ENCODE data around the gene PHLPP1.

PHLPP1 gene

GRCh38 chr18:62744076-62744968, 29.0 kb downstream of the PHLPP1 start:
- DNase-seq (ENCODE audit: low read depth), result no peak

GRCh38 chr18:62745089-62745751, 29.9 kb downstream of the PHLPP1 start:
- no peak for DNase-seq (ENCODE audit: low read depth)

DNA sequence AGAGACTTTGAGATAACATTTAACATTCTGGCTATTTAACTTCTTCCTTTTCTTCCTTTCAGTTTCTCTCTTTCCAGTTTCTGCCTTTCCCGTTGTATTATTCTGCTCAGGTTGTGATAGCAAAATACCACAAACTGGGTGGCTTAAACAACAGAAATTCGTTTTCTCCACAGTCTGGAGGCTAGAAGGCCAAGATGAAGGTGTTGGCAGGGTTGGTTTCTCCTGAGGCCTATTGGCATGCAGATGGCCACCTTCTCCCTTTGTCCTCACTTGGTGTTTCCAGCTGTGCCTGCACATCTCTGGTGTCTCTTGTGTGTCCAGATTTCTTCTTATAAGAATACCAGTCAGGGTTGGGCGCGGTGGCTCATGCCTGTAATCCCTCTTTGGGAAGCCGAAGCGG, 34.0 kb downstream of the PHLPP1 start:
- DNase-seq (ENCODE audit: low read depth), result no peak

- no peak for DNase-seq (ENCODE audit: low read depth)
These were observed 36.0 kb downstream of the PHLPP1 start for GRCh38 chr18:62751341-62751821.

- DNase-seq (ENCODE audit: low read depth), result no peak
These were observed 36.6 kb downstream of the PHLPP1 start for GRCh38 chr18:62751977-62752376.

DNA sequence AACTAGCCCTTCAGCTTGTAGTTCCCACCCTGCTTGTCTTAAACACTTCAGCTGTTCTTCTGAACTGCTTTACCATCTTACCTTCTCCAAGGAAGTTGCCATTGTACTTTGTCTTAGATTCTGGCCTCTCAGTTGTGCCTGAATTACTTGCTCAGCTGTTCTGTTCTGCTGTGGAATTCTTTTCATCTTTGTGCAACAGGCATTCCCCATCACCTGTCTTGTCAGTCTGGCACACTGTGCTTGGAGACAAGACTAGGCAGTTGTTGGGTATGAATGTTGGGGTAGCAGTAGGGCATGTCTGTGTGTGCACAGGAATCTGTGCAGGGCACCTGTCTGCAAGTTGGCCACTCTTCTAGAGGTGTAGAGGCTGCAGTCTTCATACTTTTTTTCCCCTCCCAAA, 38.7 kb downstream of the PHLPP1 start:
- DNase-seq (ENCODE audit: low read depth), result no peak

- no peak for DNase-seq (ENCODE audit: low read depth)
These were observed 40.1 kb downstream of the PHLPP1 start for GRCh38 chr18:62755454-62755853.

DNA sequence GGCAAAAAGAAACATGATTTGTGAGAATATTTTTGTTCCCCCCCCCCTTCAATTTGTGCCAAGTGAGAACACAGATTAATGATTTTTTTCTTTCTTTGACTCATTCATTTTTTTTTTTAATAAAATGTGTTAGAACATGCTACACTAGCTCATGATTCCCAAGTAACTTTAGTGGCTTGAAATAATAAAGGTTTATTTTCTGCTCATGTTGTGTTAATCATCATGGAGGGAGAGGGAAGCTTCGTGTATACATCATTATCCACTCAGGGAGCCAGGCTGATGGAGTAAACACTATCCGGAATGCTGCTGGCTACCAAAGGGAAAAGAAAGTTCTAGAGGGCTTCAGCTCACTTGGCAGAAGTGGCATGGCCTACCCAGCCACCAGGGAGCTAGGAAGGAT, 40.6 kb downstream of the PHLPP1 start:
- DNase-seq (ENCODE audit: low read depth), result no peak

DNA sequence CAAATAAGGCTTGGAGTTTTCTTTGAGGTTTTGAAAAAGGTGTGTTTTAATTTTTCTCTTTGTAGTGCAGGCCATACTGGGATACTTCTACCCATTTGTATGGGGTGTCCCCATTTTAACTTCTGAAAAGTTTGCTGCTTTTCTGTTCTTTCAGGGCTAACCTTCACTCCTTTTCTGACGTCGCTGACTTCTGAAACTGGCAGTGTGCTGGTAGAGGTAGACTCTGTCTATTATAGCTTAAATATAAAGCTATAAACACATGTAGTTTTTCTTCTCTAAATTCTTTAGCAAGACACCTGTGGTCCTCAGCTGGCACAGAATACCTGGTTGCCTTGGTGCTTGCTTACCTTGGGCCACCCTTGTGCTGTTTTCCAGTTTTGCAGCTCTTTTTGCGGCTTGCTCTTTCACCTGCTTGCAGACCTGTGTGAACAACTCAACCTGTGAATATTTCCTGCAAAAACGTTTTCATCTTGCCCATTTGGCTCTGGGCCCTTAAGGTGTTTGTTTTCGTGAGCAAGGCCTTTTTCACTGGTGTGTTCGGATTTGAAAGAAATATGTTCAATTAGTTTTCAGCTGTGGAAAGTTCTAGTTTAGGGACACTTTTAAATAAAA, 42.2 kb downstream of the PHLPP1 start:
- no peak for DNase-seq (ENCODE audit: low read depth)

- DNase-seq (ENCODE audit: low read depth), result no peak
These were observed 43.2 kb downstream of the PHLPP1 start for GRCh38 chr18:62758591-62758990.

GRCh38 chr18:62759704-62760402, 44.5 kb downstream of the PHLPP1 start:
- no peak for DNase-seq (ENCODE audit: low read depth)

- no peak for DNase-seq (ENCODE audit: low read depth)
These were observed 45.0 kb downstream of the PHLPP1 start for GRCh38 chr18:62760403-62760734.

DNA sequence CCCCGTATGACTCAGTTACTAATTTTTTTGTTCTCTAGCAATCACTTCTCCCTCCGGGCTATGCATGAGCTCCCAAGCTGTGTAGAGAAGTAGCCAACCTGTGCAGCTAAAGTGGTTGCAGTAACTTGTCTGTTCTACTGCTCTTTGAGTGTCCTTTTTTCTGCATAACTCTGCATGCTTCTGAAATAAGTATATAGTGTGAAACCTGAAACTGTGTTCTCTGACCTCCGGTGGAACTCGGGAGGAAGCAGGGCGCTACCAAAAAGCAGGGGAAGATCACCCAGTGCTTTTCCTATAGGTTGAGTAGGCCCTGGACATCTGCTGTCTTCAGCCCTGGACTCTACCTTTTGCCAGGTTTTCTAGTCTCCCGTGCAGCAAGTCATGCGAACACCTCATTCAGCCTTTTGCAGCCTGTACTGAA, 47.8 kb downstream of the PHLPP1 start:
- DNase-seq (ENCODE audit: low read depth), result no peak

DNA sequence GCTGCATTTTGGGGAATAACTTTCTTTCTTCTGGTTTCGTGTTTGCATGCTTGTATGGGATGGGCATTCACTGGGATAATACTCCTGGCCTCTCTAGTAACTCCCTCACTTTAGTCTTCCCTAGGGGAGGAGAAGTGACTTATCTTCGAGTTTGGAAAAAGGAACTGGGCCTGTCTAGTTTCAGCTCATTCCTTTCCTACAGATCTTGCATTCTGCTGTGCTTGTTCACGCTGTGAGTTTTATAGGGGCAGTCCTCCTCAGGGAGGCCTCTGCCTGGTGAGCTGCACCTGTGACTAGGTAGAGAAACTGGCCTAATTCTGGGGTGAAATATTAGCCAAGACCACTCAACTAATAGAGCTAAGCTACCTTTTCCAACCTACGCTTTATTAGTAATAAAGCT, 50.9 kb downstream of the PHLPP1 start:
- DNase-seq (ENCODE audit: low read depth), result no peak

GRCh38 chr18:62767321-62767720, 52.0 kb downstream of the PHLPP1 start:
- DNase-seq (ENCODE audit: low read depth), result no peak

- no peak for DNase-seq (ENCODE audit: low read depth)
These were observed 52.7 kb downstream of the PHLPP1 start for GRCh38 chr18:62767836-62768557.

DNA sequence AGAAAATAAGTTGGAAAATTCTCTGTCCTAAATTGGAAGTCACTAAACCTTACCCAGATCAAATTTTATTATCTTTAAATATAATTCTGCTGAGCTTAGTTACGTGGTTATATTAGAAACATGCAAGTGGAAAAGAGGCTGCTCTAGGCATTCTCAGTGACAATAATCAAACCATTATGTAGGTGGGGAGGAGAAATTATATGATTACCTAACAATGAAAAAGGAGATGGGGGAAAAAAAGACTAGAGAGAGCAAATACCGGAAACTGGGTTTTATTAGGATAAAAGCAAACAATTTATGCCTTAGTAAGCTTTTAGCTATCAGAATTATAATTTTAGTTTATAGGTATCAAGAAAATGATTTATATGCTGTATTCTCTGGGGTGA, 53.2 kb downstream of the PHLPP1 start:
- no peak for DNase-seq (ENCODE audit: low read depth)

DNA sequence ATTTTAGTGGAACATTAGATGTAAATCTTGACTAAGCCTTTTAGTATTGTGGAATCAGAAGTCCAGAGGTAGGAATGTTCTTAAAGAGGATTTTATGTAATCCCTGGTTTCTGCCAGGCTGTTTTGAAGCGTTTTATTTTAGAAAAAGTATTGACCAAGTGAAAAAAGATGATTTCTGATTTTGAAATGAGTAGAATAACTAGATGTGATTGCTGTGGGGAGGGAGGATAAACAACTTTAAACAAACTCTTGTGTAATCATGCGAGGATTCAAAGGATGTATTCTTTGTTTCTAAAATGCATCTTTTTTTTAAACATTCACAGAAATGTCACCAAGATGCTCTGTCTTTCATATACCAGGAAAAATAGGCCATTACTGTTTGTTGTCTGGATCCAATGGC, 53.9 kb downstream of the PHLPP1 start:
- no peak for DNase-seq (ENCODE audit: low read depth)

DNA sequence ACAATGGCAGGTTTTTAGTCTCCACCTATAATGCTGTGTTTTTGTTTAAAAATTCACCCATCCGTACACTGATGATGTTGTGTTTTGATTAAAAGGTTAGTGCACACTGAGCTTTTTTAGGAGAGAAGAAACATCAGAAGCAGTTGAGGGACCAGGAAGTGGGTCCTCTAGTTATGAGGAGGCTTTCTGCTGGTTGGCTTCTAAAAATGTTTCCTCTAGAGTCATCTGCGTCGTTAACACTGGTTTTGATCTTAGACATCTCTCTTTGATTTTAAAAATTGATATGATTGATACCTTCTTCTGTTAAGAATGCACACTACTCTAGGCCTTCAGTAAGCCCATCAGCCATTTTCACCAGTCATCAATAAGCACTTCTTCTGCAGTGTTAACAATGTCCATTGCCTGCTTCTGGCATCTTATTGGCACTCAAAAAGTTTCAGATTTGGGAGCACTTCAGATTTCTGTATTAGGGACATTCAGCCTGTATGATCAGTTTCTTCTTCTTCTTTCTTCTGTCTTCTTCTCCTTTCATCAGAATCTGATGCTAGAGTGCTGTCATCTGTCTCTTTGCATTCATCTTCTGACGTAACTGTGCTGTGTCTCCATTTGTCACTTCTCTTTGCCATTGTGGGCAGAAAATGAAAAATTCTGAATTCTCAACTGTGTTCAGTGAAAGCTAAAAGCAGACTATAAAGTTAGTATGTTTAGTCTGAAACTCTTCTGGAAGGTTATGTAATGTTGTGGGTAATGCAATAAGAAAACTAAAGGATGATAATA, 56.3 kb downstream of the PHLPP1 start:
- DNase-seq (ENCODE audit: low read depth), result no peak

GRCh38 chr18:62772860-62773584, 57.7 kb downstream of the PHLPP1 start:
- DNase-seq (ENCODE audit: low read depth), result no peak

Measured in T follicular helper cell (primary cell).